ENCODE results near the gene GRID2. TPM values are rescaled to one million over a fixed set of nuclear protein-coding genes. Genes with fewer than 3 reads are reported as not detected.

GRID2 gene
- polyA plus RNA-seq, 1 donor from 2014 or later = not detected

- Mint-ChIP-seq H3K27ac (peak overlapping the region in 1 of 3 donors; percentile 60), H3K4me3 (peak overlapping the region in 3 of 4 donors; percentile 18 to 88 (median 66)), H3K27me3 (no peaks in the 10 kb centered on the region), H3K36me3 (peaks cover 1% of the 10 kb centered on the region), H3K4me1 (peaks cover 7 to 16% (median 10%) of the 10 kb centered on the region in 3 donors), H3K9me3 (no peaks in the 10 kb centered on the region)
These were observed 1445.6 kb downstream of the GRID2 start for GRCh38 chr4:93749292-93749761.

GRCh38 chr4:93751411-93751810 is 1447.6 kb downstream of the GRID2 start:
- Mint-ChIP-seq H3K9me3 (no peaks in the 10 kb centered on the region), H3K27me3 (no peaks in the 10 kb centered on the region), H3K27ac (no peak overlapping the region), H3K36me3 (peaks cover 1% of the 10 kb centered on the region), H3K4me3 (no peak overlapping the region), H3K4me1 (peaks cover 7 to 16% (median 10%) of the 10 kb centered on the region in 3 donors)

GRCh38 chr4:93756101-93756500 is 1452.3 kb downstream of the GRID2 start:
- H3K9me3 Mint-ChIP-seq = no peaks in the 10 kb centered on the region
- H3K4me1 Mint-ChIP-seq = peaks cover 0 to 5% (median 0%) of the 10 kb centered on the region in 3 donors
- no peak overlapping the region for H3K27ac Mint-ChIP-seq
- H3K27me3 Mint-ChIP-seq = no peaks in the 10 kb centered on the region
- H3K4me3 Mint-ChIP-seq = no peak overlapping the region
- peaks cover 1% of the 10 kb centered on the region for H3K36me3 Mint-ChIP-seq

- Mint-ChIP-seq H3K4me3 (no peak overlapping the region), H3K27me3 (no peaks in the 10 kb centered on the region), H3K36me3 (no peaks in the 10 kb centered on the region), H3K27ac (no peak overlapping the region), H3K9me3 (no peaks in the 10 kb centered on the region), H3K4me1 (peaks cover 0 to 4% (median 0%) of the 10 kb centered on the region in 3 donors)
These were observed 1455.7 kb downstream of the GRID2 start for GRCh38 chr4:93759506-93759905.

- Mint-ChIP-seq H3K27me3 (no peaks in the 10 kb centered on the region), H3K36me3 (no peaks in the 10 kb centered on the region), H3K9me3 (no peaks in the 10 kb centered on the region), H3K4me1 (peaks cover 0 to 4% (median 0%) of the 10 kb centered on the region in 3 donors), H3K4me3 (no peak overlapping the region), H3K27ac (no peak overlapping the region)
These were observed 1456.5 kb downstream of the GRID2 start for GRCh38 chr4:93760284-93760683.

- Mint-ChIP-seq H3K4me3 (no peak overlapping the region), H3K4me1 (peaks cover 0 to 4% (median 0%) of the 10 kb centered on the region in 3 donors), H3K27ac (no peak overlapping the region), H3K27me3 (no peaks in the 10 kb centered on the region), H3K9me3 (no peaks in the 10 kb centered on the region), H3K36me3 (no peaks in the 10 kb centered on the region)
These were observed 1457.5 kb downstream of the GRID2 start for GRCh38 chr4:93761286-93761685.

- Mint-ChIP-seq H3K4me1 (peaks cover 0 to 2% (median 0%) of the 10 kb centered on the region in 3 donors), H3K36me3 (no peaks in the 10 kb centered on the region), H3K4me3 (no peak overlapping the region), H3K27ac (no peak overlapping the region), H3K27me3 (peaks cover 2% of the 10 kb centered on the region), H3K9me3 (no peaks in the 10 kb centered on the region)
These were observed 1461.0 kb downstream of the GRID2 start for GRCh38 chr4:93764639-93765246.

- Mint-ChIP-seq H3K9me3 (no peaks in the 10 kb centered on the region), H3K36me3 (no peaks in the 10 kb centered on the region), H3K27me3 (peaks cover 2% of the 10 kb centered on the region), H3K4me1 (no peaks in the 10 kb centered on the region), H3K4me3 (no peak overlapping the region), H3K27ac (no peak overlapping the region)
These were observed 1464.2 kb downstream of the GRID2 start for GRCh38 chr4:93767917-93768316.

- Mint-ChIP-seq H3K27ac (no peak overlapping the region), H3K27me3 (peaks cover 2% of the 10 kb centered on the region), H3K4me3 (no peak overlapping the region), H3K9me3 (no peaks in the 10 kb centered on the region), H3K4me1 (no peaks in the 10 kb centered on the region), H3K36me3 (no peaks in the 10 kb centered on the region)
These were observed 1466.4 kb downstream of the GRID2 start for GRCh38 chr4:93770201-93770600.

GRCh38 chr4:93771640-93772411 is 1468.1 kb downstream of the GRID2 start:
- H3K9me3 Mint-ChIP-seq = no peaks in the 10 kb centered on the region
- H3K4me3 Mint-ChIP-seq = no peak overlapping the region
- H3K36me3 Mint-ChIP-seq = no peaks in the 10 kb centered on the region
- peaks cover 7% of the 10 kb centered on the region for H3K27me3 Mint-ChIP-seq
- H3K27ac Mint-ChIP-seq = no peak overlapping the region
- no peaks in the 10 kb centered on the region for H3K4me1 Mint-ChIP-seq

- Mint-ChIP-seq H3K27ac (no peak overlapping the region), H3K27me3 (peaks cover 7% of the 10 kb centered on the region), H3K4me1 (no peaks in the 10 kb centered on the region), H3K36me3 (no peaks in the 10 kb centered on the region), H3K9me3 (no peaks in the 10 kb centered on the region), H3K4me3 (no peak overlapping the region)
These were observed 1469.1 kb downstream of the GRID2 start for GRCh38 chr4:93772858-93773257.

- Mint-ChIP-seq H3K27me3 (peaks cover 6% of the 10 kb centered on the region), H3K9me3 (no peaks in the 10 kb centered on the region), H3K36me3 (no peaks in the 10 kb centered on the region), H3K4me3 (no peak overlapping the region), H3K27ac (no peak overlapping the region), H3K4me1 (no peaks in the 10 kb centered on the region)
These were observed 1471.8 kb downstream of the GRID2 start for GRCh38 chr4:93775551-93775950.

GRCh38 chr4:93776386-93777080 is 1472.8 kb downstream of the GRID2 start:
- H3K4me1 Mint-ChIP-seq = no peaks in the 10 kb centered on the region
- peaks cover 6% of the 10 kb centered on the region for H3K27me3 Mint-ChIP-seq
- H3K36me3 Mint-ChIP-seq = no peaks in the 10 kb centered on the region
- H3K9me3 Mint-ChIP-seq = no peaks in the 10 kb centered on the region
- no peak overlapping the region for H3K4me3 Mint-ChIP-seq
- no peak overlapping the region for H3K27ac Mint-ChIP-seq

GRCh38 chr4:93777081-93777460 is 1473.3 kb downstream of the GRID2 start:
- H3K27ac Mint-ChIP-seq = no peak overlapping the region

GRCh38 chr4:93779228-93779627 is 1475.5 kb downstream of the GRID2 start:
- no peaks in the 10 kb centered on the region for H3K36me3 Mint-ChIP-seq
- H3K9me3 Mint-ChIP-seq = no peaks in the 10 kb centered on the region
- H3K4me1 Mint-ChIP-seq = no peaks in the 10 kb centered on the region
- H3K27ac Mint-ChIP-seq = no peak overlapping the region
- H3K27me3 Mint-ChIP-seq = peaks cover 6% of the 10 kb centered on the region
- H3K4me3 Mint-ChIP-seq = no peak overlapping the region

More at GRCh38 chr4:93777081-93777460, 1473.3 kb downstream of the GRID2 start:
- no peak overlapping the region for H3K4me3 Mint-ChIP-seq
- no peaks in the 10 kb centered on the region for H3K9me3 Mint-ChIP-seq
- no peaks in the 10 kb centered on the region for H3K36me3 Mint-ChIP-seq
- peaks cover 6% of the 10 kb centered on the region for H3K27me3 Mint-ChIP-seq
- no peaks in the 10 kb centered on the region for H3K4me1 Mint-ChIP-seq
